Measurements from ENCODE around the gene ADAMTSL1. TPM values are rescaled to one million over a fixed set of nuclear protein-coding genes. Genes with fewer than 3 reads are reported as not detected.

The ADAMTSL1 gene
- polyA plus RNA-seq, 1 donor from 2014 or later = 1.1 TPM

- TF ChIP-seq SMC3 (conservative IDR thresholded peaks at IDR 0.05; ENCODE audit: poor library complexity) = no peak
- no peak for TF ChIP-seq REST (IDR thresholded peaks at IDR 0.05; ENCODE audit: borderline replicate concordance)
- no peak for TF ChIP-seq TAF1 (IDR thresholded peaks at IDR 0.05; ENCODE audit: low read depth)
These were observed 295.1 kb downstream of the ADAMTSL1 start for GRCh38 chr9:18768951-18769622.

DNA sequence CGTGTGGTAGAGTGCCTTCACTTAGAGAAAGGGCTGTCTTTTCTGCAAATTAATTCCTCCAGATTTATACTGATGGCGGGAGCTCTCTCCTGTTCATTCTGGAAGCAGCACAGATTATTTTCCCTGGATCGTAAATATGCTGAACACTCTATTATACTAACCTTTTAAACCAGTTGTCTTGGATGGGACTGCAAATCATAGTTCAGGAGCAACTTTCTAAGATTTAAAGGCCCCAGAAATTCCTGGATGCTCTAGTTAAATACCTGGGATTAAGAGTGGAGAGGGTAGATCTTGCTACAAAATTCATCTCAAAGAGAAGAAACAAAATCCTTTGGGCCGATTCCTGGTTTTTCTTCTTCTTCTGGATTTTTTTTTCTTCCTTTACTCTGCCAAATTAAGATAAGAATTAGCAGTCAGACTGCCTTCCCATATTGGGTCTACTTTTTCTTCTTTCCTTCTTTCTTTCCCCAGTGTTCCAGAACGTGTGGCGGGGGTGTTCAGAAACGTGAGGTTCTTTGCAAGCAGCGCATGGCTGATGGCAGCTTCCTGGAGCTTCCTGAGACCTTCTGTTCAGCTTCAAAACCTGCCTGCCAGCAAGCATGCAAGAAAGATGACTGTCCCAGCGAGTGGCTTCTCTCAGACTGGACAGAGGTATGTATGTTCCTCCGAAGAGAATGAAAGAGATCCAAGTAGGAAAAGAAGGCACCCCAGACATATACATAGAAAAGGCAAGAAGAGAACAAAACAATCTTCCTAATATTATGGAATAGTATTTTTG lies 296.4 kb downstream of the ADAMTSL1 start:
- H3K4me2 ChIP-seq (ENCODE audit: low read length) = no peak overlapping the region

More at GRCh38 chr9:18768951-18769622, 295.1 kb downstream of the ADAMTSL1 start:
- no peak overlapping the region for H3K4me3 ChIP-seq (ENCODE audit: low read length)
- H3K9ac ChIP-seq (ENCODE audit: low read length) = no peak overlapping the region
- H3K79me2 ChIP-seq (replicated peaks; ENCODE audit: insufficient read depth, low read length) = no peaks in the 10 kb centered on the region
- no peaks in the 10 kb centered on the region for H3K36me3 ChIP-seq (ENCODE audit: insufficient read depth, low read length)
- H4K20me1 ChIP-seq (ENCODE audit: insufficient read depth) = no peaks in the 10 kb centered on the region
- H3K4me2 ChIP-seq (ENCODE audit: low read length) = no peak overlapping the region
- no peaks in the 10 kb centered on the region for H3K9me3 ChIP-seq (ENCODE audit: low read length)
- H3F3A ChIP-seq (ENCODE audit: insufficient read depth, low read length, poor library complexity, severe bottlenecking) = no peaks in the 10 kb centered on the region
- H3K9me2 ChIP-seq (ENCODE audit: insufficient read depth, low read length) = no peaks in the 10 kb centered on the region
- no peaks in the 10 kb centered on the region for H3K27me3 ChIP-seq (ENCODE audit: insufficient read depth, low read depth, low read length)
- H3K27ac ChIP-seq (ENCODE audit: low read length) = no peak overlapping the region
- no peak overlapping the region for H2AFZ ChIP-seq (ENCODE audit: low read depth, low read length)

More for the DNA sequence above, 296.4 kb downstream of the ADAMTSL1 start:
- H3K9ac ChIP-seq (ENCODE audit: low read length) = no peak overlapping the region
- H3K27me3 ChIP-seq (ENCODE audit: insufficient read depth, low read depth, low read length) = no peaks in the 10 kb centered on the region
- H3K27ac ChIP-seq (ENCODE audit: low read length) = no peak overlapping the region
- H4K20me1 ChIP-seq (ENCODE audit: insufficient read depth) = no peaks in the 10 kb centered on the region
- no peaks in the 10 kb centered on the region for H3K36me3 ChIP-seq (ENCODE audit: insufficient read depth, low read length)
- H2AFZ ChIP-seq (ENCODE audit: low read depth, low read length) = no peak overlapping the region
- H3K9me3 ChIP-seq (ENCODE audit: low read length) = no peaks in the 10 kb centered on the region
- TF ChIP-seq RAD21 (conservative IDR thresholded peaks at IDR 0.05) (no peak), EZH2 (IDR thresholded peaks at IDR 0.05; ENCODE audit: borderline replicate concordance, insufficient read depth, low read length, poor library complexity, severe bottlenecking) (no peak), SMC3 (conservative IDR thresholded peaks at IDR 0.05; ENCODE audit: poor library complexity) (no peak), EP300 (conservative IDR thresholded peaks at IDR 0.05; ENCODE audit: poor library complexity, severe bottlenecking) (no peak), TAF1 (IDR thresholded peaks at IDR 0.05; ENCODE audit: low read depth) (no peak), MXI1 (conservative IDR thresholded peaks at IDR 0.05; ENCODE audit: poor library complexity, severe bottlenecking) (no peak), CTCF (IDR thresholded peaks at IDR 0.05; ENCODE audit: poor library complexity, severe bottlenecking) (no peak), POLR2AphosphoS5 (IDR thresholded peaks at IDR 0.05) (no peak), REST (IDR thresholded peaks at IDR 0.05; ENCODE audit: borderline replicate concordance) (no peak)
- H3K9me2 ChIP-seq (ENCODE audit: insufficient read depth, low read length) = no peaks in the 10 kb centered on the region
- no peaks in the 10 kb centered on the region for H3K79me2 ChIP-seq (replicated peaks; ENCODE audit: insufficient read depth, low read length)
- no peak overlapping the region for H3K4me3 ChIP-seq (ENCODE audit: low read length)
- no peaks in the 10 kb centered on the region for H3F3A ChIP-seq (ENCODE audit: insufficient read depth, low read length, poor library complexity, severe bottlenecking)

All from neural cell (in vitro differentiated cells).